ENCODE data around the gene CLEC3B.

GRCh38 chr3:45041666-45042065, 15.6 kb downstream of the CLEC3B start:
- TF ChIP-seq CTCF (IDR thresholded peaks at IDR 0.05) (no peak), POLR2A (IDR thresholded peaks at IDR 0.05) (no peak), EP300 (IDR thresholded peaks at IDR 0.05) (no peak)

All from tibial nerve (tissue), 4 donors.